T-cell (primary cell): ENCODE results near the gene ANKFN1. TPM values are rescaled to one million over a fixed set of nuclear protein-coding genes. Genes with fewer than 3 reads are reported as not detected.

Experiments
- ATAC-seq, 4 experiments: fragments of 200-7000 bp in 3 of 4; fragments of 150-1000 bp in 1 of 4; cut with Tn5 transposase; replicated peaks in 1 of 4; 1 replicate in 3 of 4; 2 replicates in 1 of 4; pipeline ENCODE4 v1.10.0; 2021; ENCODE audit warnings: moderate library complexity in 3 of 4, mild to moderate bottlenecking in 2 of 4, moderate number of reproducible peaks in 1 of 4
- CTCF ChIA-PET, 2 donors: fragments of 300-600 bp; sonication (Branson Sonifier 250); formaldehyde crosslinking; loops; one replicate each; lab custom pipeline; 2022; ENCODE audit warnings: antibody characterized with exemption in 2 of 2; lab: Charles Lee
- POLR2A ChIA-PET, 2 donors: fragments of 300-600 bp; sonication (Branson Sonifier 250); formaldehyde crosslinking; loops; one replicate each; lab custom pipeline; 2022; ENCODE audit warnings: antibody characterized with exemption in 2 of 2; lab: Charles Lee
- DNase-seq, 35 experiments: peaks; one replicate each; pipeline versions ENCODE4 v3.0.0 to v3.0.0-alpha.2; 2013 to 2023
- H3K27ac ChIP-seq: one replicate; pipeline ENCODE4 v1.5.1; 2013; ENCODE audit warnings: low read length
- H3K27me3 ChIP-seq, 2 experiments: replicated peaks in 1 of 2; 1 replicate in 1 of 2; 2 replicates in 1 of 2; pipeline versions ENCODE4 v1.6.1 to v1.7.0; 2013; ENCODE audit warnings: low read length in 1 of 2, mixed read lengths in 1 of 2; ENCODE audit not compliant: control insufficient read depth in 2 of 2, insufficient read depth in 2 of 2; ENCODE audit errors: extremely low read depth in 1 of 2
- H3K36me3 ChIP-seq, 2 donors: 1 replicate in 1 of 2; 2 replicates in 1 of 2; pipeline versions ENCODE4 v1.6.1 to v1.7.0; 2013; ENCODE audit warnings: low read length in 1 of 2; ENCODE audit not compliant: control insufficient read depth in 2 of 2, insufficient read depth in 1 of 2; ENCODE audit errors: extremely low read depth in 1 of 2
- H3K4me1 ChIP-seq, 2 experiments: 1 replicate in 1 of 2; 2 replicates in 1 of 2; pipeline versions ENCODE4 v1.6.1 to v1.7.0; 2013; ENCODE audit warnings: low read length in 2 of 2, mixed read lengths in 1 of 2; ENCODE audit not compliant: insufficient read depth in 2 of 2, control insufficient read depth in 1 of 2; ENCODE audit errors: extremely low read depth in 1 of 2
- H3K4me3 ChIP-seq, 2 donors: 1 replicate in 1 of 2; 2 replicates in 1 of 2; pipeline versions ENCODE4 v1.5.1 to v1.7.0; 2013; ENCODE audit warnings: mild to moderate bottlenecking in 2 of 2, low read length in 1 of 2, moderate library complexity in 1 of 2; ENCODE audit not compliant: control insufficient read depth in 1 of 2; ENCODE audit errors: extremely low read depth in 1 of 2
- H3K9me3 ChIP-seq: 2 replicates; pipeline ENCODE4 v1.7.0; 2013
- H3K27ac Mint-ChIP-seq, 2 donors: one replicate each; pipeline ENCODE4 v1.8.0; 2020 to 2021; ENCODE audit warnings: mild to moderate bottlenecking in 2 of 2, mixed read lengths in 2 of 2
- H3K27me3 Mint-ChIP-seq, 2 donors: one replicate each; pipeline ENCODE4 v1.8.0; 2021 to 2022; ENCODE audit warnings: mixed read lengths in 2 of 2
- H3K36me3 Mint-ChIP-seq: one replicate; pipeline ENCODE4 v1.8.0; 2021; ENCODE audit warnings: mixed read lengths
- H3K4me1 Mint-ChIP-seq, 3 donors: one replicate each; pipeline ENCODE4 v1.8.0; 2020 to 2022; ENCODE audit warnings: mixed read lengths in 3 of 3, mild to moderate bottlenecking in 1 of 3
- H3K4me3 Mint-ChIP-seq, 3 donors: one replicate each; pipeline ENCODE4 v1.8.0; 2020 to 2022; ENCODE audit warnings: mild to moderate bottlenecking in 3 of 3, mixed read lengths in 3 of 3, moderate library complexity in 3 of 3
- H3K9me3 Mint-ChIP-seq, 3 donors: one replicate each; pipeline ENCODE4 v1.8.0; 2020 to 2022; ENCODE audit warnings: mixed read lengths in 3 of 3
- WGBS: methylation state at CpG from one replicate; pipeline ENCODE4 v1.1.5; 2013; ENCODE audit warnings: missing lambda C conversion rate; ENCODE audit not compliant: insufficient coverage; 5-methylcytosine and 5-hydroxymethylcytosine counted together
- total RNA-seq, 35 experiments: library from RNA in 6 of 35; stranded (reverse) in 6 of 35; fragments of 120-200 nt in 1 of 35; gene quantifications; one replicate each; pipeline versions ENCODE4 v1.2.1 to v1.2.4 and lab custom pipeline; 2013 to 2026

The ANKFN1 gene
- total RNA-seq, 5 donors from 2014 or later (not counting 1 experiment from before 2014, with no cell fraction given): not detected

GRCh38 chr17:56434610-56435009, 281.3 kb downstream of the ANKFN1 start:
- 96% methylated on average over 4 of the region's 10 CpGs for WGBS

GRCh38 chr17:56436142-56436541, 282.9 kb downstream of the ANKFN1 start:
- Histone ChIP-seq H3K4me1 (no peaks in the 10 kb centered on the region), H3K9me3 (no peaks in the 10 kb centered on the region), H3K36me3 (no peaks in the 10 kb centered on the region), H3K4me3 (no peak overlapping the region), H3K27me3 (peaks cover 0 to 3% of the 10 kb centered on the region in 2 experiments), H3K27ac (no peak overlapping the region)
- no peak overlapping the region for H3K27ac Mint-ChIP-seq
- H3K4me3 Mint-ChIP-seq: no peak overlapping the region
- ChIA-PET POLR2A (no interaction called here), CTCF (no interaction called here)
- no CpG with 5 or more reads among the region's 4 CpGs for WGBS
- no peaks in the 10 kb centered on the region for H3K9me3 Mint-ChIP-seq
- DNase-seq (no peak), ATAC-seq (no peak)
- no peaks in the 10 kb centered on the region for H3K36me3 Mint-ChIP-seq
- H3K4me1 Mint-ChIP-seq: no peaks in the 10 kb centered on the region
- H3K27me3 Mint-ChIP-seq: peaks cover 6 to 14% of the 10 kb centered on the region in 2 donors

More at GRCh38 chr17:56434610-56435009, 281.3 kb downstream of the ANKFN1 start:
- CTCF ChIA-PET: no interaction called here
- DNase-seq (no peak), ATAC-seq (no peak)
- no peaks in the 10 kb centered on the region for H3K4me1 ChIP-seq
- H3K4me3 ChIP-seq: no peak overlapping the region
- Mint-ChIP-seq H3K27ac (no peak overlapping the region), H3K4me3 (no peak overlapping the region), H3K4me1 (no peaks in the 10 kb centered on the region), H3K9me3 (no peaks in the 10 kb centered on the region), H3K27me3 (peaks cover 6 to 10% of the 10 kb centered on the region in 2 donors), H3K36me3 (no peaks in the 10 kb centered on the region)
- H3K9me3 ChIP-seq: no peaks in the 10 kb centered on the region
- POLR2A ChIA-PET: no interaction called here
- H3K36me3 ChIP-seq: no peaks in the 10 kb centered on the region
- H3K27me3 ChIP-seq: peaks cover 0 to 3% of the 10 kb centered on the region in 2 experiments
- H3K27ac ChIP-seq: no peak overlapping the region

- Histone ChIP-seq H3K4me3 (no peak overlapping the region), H3K36me3 (no peaks in the 10 kb centered on the region), H3K4me1 (no peaks in the 10 kb centered on the region), H3K27me3 (no peaks in the 10 kb centered on the region), H3K27ac (no peak overlapping the region), H3K9me3 (no peaks in the 10 kb centered on the region)
- no peak for ATAC-seq
- no peak overlapping the region for H3K27ac Mint-ChIP-seq
- no peaks in the 10 kb centered on the region for H3K36me3 Mint-ChIP-seq
- ChIA-PET CTCF (no interaction called here), POLR2A (no interaction called here)
- H3K4me1 Mint-ChIP-seq: no peaks in the 10 kb centered on the region
- H3K4me3 Mint-ChIP-seq: no peak overlapping the region
- WGBS: 40% methylated on average over 1 of the region's 2 CpGs
- DNase-seq: no peak
- no peaks in the 10 kb centered on the region for H3K9me3 Mint-ChIP-seq
- peaks cover 3 to 7% of the 10 kb centered on the region in 2 donors for H3K27me3 Mint-ChIP-seq
Observed at GRCh38 chr17:56440419-56440818, 287.1 kb downstream of the ANKFN1 start.

- peaks cover 3 to 7% of the 10 kb centered on the region in 2 donors for H3K27me3 Mint-ChIP-seq
- no peak for ATAC-seq
- no peaks in the 10 kb centered on the region for H3K9me3 Mint-ChIP-seq
- H3K4me1 ChIP-seq: no peaks in the 10 kb centered on the region
- H3K36me3 Mint-ChIP-seq: no peaks in the 10 kb centered on the region
- ChIA-PET CTCF (no interaction called here), POLR2A (no interaction called here)
- no CpG with 5 or more reads among the region's 3 CpGs for WGBS
- no peaks in the 10 kb centered on the region for H3K9me3 ChIP-seq
- no peaks in the 10 kb centered on the region for H3K4me1 Mint-ChIP-seq
- no peak overlapping the region for H3K27ac ChIP-seq
- no peak overlapping the region for H3K27ac Mint-ChIP-seq
- no peak for DNase-seq
- no peaks in the 10 kb centered on the region for H3K27me3 ChIP-seq
- H3K36me3 ChIP-seq: no peaks in the 10 kb centered on the region
- H3K4me3 ChIP-seq: no peak overlapping the region
- H3K4me3 Mint-ChIP-seq: no peak overlapping the region
Observed at GRCh38 chr17:56441308-56441707, 288.0 kb downstream of the ANKFN1 start.

GRCh38 chr17:56445692-56446411, 292.6 kb downstream of the ANKFN1 start:
- Mint-ChIP-seq H3K4me1 (no peaks in the 10 kb centered on the region), H3K27me3 (peaks cover 0 to 3% of the 10 kb centered on the region in 2 donors), H3K36me3 (no peaks in the 10 kb centered on the region), H3K27ac (no peak overlapping the region), H3K9me3 (no peaks in the 10 kb centered on the region), H3K4me3 (no peak overlapping the region)
- WGBS: 93% methylated on average over 7 of the region's 9 CpGs
- Histone ChIP-seq H3K27ac (no peak overlapping the region), H3K27me3 (no peaks in the 10 kb centered on the region), H3K4me3 (no peak overlapping the region), H3K4me1 (no peaks in the 10 kb centered on the region), H3K9me3 (no peaks in the 10 kb centered on the region), H3K36me3 (no peaks in the 10 kb centered on the region)
- no peak for ATAC-seq
- POLR2A ChIA-PET: no interaction called here
- CTCF ChIA-PET: no interaction called here
- DNase-seq: no peak

GRCh38 chr17:56447171-56447570, 293.9 kb downstream of the ANKFN1 start:
- CTCF ChIA-PET: no interaction called here
- no peaks in the 10 kb centered on the region for H3K4me1 Mint-ChIP-seq
- Histone ChIP-seq H3K27ac (no peak overlapping the region), H3K36me3 (no peaks in the 10 kb centered on the region), H3K27me3 (no peaks in the 10 kb centered on the region), H3K9me3 (no peaks in the 10 kb centered on the region), H3K4me1 (no peaks in the 10 kb centered on the region), H3K4me3 (no peak overlapping the region)
- no peak overlapping the region for H3K27ac Mint-ChIP-seq
- DNase-seq (no peak), ATAC-seq (no peak)
- no CpG with 5 or more reads among the region's 1 CpG for WGBS
- POLR2A ChIA-PET: no interaction called here
- H3K9me3 Mint-ChIP-seq: no peaks in the 10 kb centered on the region
- H3K36me3 Mint-ChIP-seq: no peaks in the 10 kb centered on the region
- peaks cover 0 to 3% of the 10 kb centered on the region in 2 donors for H3K27me3 Mint-ChIP-seq
- no peak overlapping the region for H3K4me3 Mint-ChIP-seq
